Body of pancreas (tissue), 4 donors: ENCODE measurements around the gene LAMA4. TPM values are rescaled to one million over a fixed set of nuclear protein-coding genes. Genes with fewer than 3 reads are reported as not detected.
A peak's percentile ranks its signal among the peaks of the same experiment; 100 is the strongest.

Experiments
- ATAC-seq: fragments of 150-250 bp; one replicate; pipeline ENCODE4 v1.9.1; 2016
- DNase-seq, 4 donors: peaks; one replicate each; pipeline ENCODE4 v3.0.0-alpha.2; 2019
- H3K27ac ChIP-seq, 4 donors: fragments of 200-600 bp; sonication (generic); 1 replicate in 3 of 4; 2 replicates in 1 of 4; pipeline versions ENCODE4 v1.5.1 to v1.6.1; 2016 to 2019; ENCODE audit warnings: mild to moderate bottlenecking in 1 of 4, mixed read lengths in 1 of 4, moderate library complexity in 1 of 4
- H3K27me3 ChIP-seq, 2 donors: fragments of 200-600 bp; sonication (generic); one replicate each; pipeline ENCODE4 v1.6.0; 2016; ENCODE audit warnings: mild to moderate bottlenecking in 1 of 2
- H3K36me3 ChIP-seq, 2 donors: fragments of 200-600 bp; sonication (generic); replicated peaks in 1 of 2; 2 replicates each; pipeline ENCODE4 v1.5.1; 2016; ENCODE audit warnings: low read depth in 2 of 2; ENCODE audit not compliant: insufficient read depth in 1 of 2
- H3K4me1 ChIP-seq: fragments of 200-600 bp; sonication (generic); one replicate; pipeline ENCODE4 v1.6.0; 2016
- H3K4me3 ChIP-seq, 2 donors: fragments of 200-600 bp; sonication (generic); 1 replicate in 1 of 2; 2 replicates in 1 of 2; pipeline ENCODE4 v1.5.1; 2016 to 2019
- H3K9me3 ChIP-seq, 3 donors: fragments of 200-600 bp; sonication (generic); 1 replicate in 2 of 3; 2 replicates in 1 of 3; pipeline ENCODE4 v1.5.1; 2016
- POLR2A ChIP-seq, 3 donors: fragments of 450-650 bp; IDR thresholded peaks; one replicate each; pipeline ENCODE4 v1.6.1; 2016; ENCODE audit warnings: antibody characterized with exemption in 3 of 3, mild to moderate bottlenecking in 2 of 3
- WGBS, 2 donors: methylation state at CpG; one replicate each; pipeline ENCODE4 v1.1.5; 2017; 5-methylcytosine and 5-hydroxymethylcytosine counted together
- intact Hi-C: fragments of 100-400 bp; cut with DNase I; formaldehyde crosslinking; loops from one replicate; pipeline ENCODE4 v1.15.1; 2023
- total RNA-seq, 2 donors: library from RNA; depleted of rRNA; stranded (reverse); fragments of >200 nt; gene quantifications; one replicate each; pipeline ENCODE4 v1.1.0, GENCODE V29; 2016
- TF ChIP-seq, protein P1 (sequence below), 7 experiments: fragments of 450-650 bp in 4 of 7; fragments of 200-600 bp in 3 of 7; sonication (generic) in 3 of 7; IDR thresholded peaks; one replicate each; pipeline ENCODE4 v1.5.1; 2016 to 2019; ENCODE audit warnings: antibody characterized with exemption in 7 of 7

LAMA4 gene
- total RNA-seq, 2 donors from 2014 or later: 10.6 to 27.0 TPM

DNA sequence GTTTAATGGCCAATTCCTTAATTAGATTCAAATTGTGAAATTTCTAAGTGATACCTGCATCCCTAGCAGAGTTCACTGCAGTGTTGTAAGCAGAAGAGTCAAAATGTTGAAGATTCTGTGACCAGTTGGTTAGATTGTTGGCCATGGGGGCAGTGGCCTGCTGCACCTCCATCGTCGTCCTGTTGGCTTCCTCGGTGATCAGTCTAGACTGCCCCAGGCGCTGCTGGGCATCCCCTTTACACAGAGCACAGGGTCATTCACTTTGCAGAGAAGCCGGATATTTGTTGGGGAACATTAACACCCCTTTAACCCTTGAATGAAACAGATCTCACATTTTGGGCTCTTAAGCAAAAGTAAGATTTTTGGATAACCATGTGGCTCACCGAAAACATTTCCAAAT lies 106.3 kb downstream of the LAMA4 start:
- Histone ChIP-seq H3K27ac (no peak overlapping the region), H3K9me3 (no peaks in the 10 kb centered on the region), H3K4me1 (no peaks in the 10 kb centered on the region), H3K4me3 (no peak overlapping the region), H3K36me3 (no peaks in the 10 kb centered on the region), H3K27me3 (no peaks in the 10 kb centered on the region)
- 85 to 88% methylated on average over 6 of the region's 6 CpGs for WGBS, 2 donors
- TF ChIP-seq, protein P1, sequence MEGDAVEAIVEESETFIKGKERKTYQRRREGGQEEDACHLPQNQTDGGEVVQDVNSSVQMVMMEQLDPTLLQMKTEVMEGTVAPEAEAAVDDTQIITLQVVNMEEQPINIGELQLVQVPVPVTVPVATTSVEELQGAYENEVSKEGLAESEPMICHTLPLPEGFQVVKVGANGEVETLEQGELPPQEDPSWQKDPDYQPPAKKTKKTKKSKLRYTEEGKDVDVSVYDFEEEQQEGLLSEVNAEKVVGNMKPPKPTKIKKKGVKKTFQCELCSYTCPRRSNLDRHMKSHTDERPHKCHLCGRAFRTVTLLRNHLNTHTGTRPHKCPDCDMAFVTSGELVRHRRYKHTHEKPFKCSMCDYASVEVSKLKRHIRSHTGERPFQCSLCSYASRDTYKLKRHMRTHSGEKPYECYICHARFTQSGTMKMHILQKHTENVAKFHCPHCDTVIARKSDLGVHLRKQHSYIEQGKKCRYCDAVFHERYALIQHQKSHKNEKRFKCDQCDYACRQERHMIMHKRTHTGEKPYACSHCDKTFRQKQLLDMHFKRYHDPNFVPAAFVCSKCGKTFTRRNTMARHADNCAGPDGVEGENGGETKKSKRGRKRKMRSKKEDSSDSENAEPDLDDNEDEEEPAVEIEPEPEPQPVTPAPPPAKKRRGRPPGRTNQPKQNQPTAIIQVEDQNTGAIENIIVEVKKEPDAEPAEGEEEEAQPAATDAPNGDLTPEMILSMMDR (IDR thresholded peaks at IDR 0.05): no peak
- TF ChIP-seq POLR2A (IDR thresholded peaks at IDR 0.05): no peak
- intact Hi-C loops: no loop called here
- DNase-seq: no peak
- no peak for ATAC-seq

DNA sequence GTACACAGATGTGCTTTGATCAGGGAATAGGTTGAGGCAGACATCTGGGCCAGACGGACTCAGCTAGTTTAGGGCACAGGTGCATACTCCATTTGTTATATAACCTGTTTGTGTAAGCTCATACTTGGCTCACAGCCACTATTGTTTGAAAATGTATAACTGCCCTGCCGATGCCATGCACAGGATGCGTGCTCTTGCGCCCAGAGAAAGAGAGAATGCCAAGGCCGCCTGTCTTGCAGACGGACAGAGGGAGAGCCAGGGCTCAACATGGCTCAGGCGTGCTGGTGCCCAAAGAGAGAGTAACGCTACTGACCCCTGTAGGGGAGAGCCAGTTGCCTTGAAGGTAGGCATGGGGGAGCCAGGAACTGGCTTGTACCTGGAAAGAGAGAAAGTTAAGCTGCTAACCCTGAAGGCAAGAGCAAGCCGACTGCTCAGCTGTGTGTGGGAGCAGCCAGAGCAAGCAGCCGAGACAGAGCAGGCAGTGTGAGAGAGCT lies 109.2 kb downstream of the LAMA4 start:
- Histone ChIP-seq H3K27ac (no peak overlapping the region), H3K4me3 (no peak overlapping the region), H3K27me3 (no peaks in the 10 kb centered on the region), H3K9me3 (no peaks in the 10 kb centered on the region), H3K4me1 (no peaks in the 10 kb centered on the region), H3K36me3 (no peaks in the 10 kb centered on the region)
- DNase-seq (no peak), ATAC-seq (peak; percentile 15)
- 84 to 86% methylated on average over 10 of the region's 10 CpGs for WGBS, 2 donors
- intact Hi-C loops: no loop called here
- TF ChIP-seq, protein P1 (IDR thresholded peaks at IDR 0.05): no peak
- no peak for TF ChIP-seq POLR2A (IDR thresholded peaks at IDR 0.05)

DNA sequence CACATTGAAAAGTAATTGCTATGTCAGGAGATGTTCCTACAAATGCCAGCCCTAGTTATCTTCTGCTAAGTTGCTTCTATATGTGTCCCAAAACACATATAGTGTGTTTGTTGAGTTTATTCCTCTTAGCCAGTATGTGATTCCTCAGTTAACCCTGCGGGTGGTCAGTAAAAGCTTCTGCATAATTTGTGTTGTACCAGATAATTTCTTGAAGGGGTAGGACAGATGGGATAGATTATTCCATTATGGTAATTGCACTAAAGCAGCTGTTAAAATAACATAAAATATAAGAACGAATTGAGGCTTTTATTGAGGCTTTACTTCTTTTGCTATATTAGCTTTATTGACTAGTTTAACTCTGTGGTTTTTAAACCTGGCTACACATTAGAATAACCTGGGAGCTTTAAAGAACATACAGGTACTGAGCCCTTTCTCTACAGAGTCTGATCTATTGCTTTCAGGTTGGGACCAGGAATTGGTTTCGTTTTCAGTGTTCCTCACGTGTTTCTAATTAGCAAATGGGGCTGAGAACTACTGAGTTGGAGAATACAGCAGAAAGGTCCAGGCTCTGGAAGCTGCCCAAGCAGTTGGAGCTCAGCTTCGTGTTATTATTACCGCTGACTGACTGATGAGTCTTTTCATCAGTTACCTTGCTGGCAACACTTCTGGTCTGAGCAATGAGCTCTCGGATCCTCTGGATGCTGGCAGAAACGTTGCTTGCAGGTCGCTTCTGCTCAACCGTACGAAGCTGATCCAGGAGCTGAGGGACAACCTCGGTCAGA lies 110.0 kb downstream of the LAMA4 start:
- intact Hi-C loops: no loop called here
- Histone ChIP-seq H3K9me3 (no peaks in the 10 kb centered on the region), H3K4me3 (no peak overlapping the region), H3K4me1 (no peaks in the 10 kb centered on the region), H3K36me3 (no peaks in the 10 kb centered on the region), H3K27ac (no peak overlapping the region), H3K27me3 (no peaks in the 10 kb centered on the region)
- peak in 1 of 4 donors; percentile 12 for DNase-seq
- ATAC-seq: no peak
- 71 to 77% methylated on average over 12 of the region's 12 CpGs for WGBS, 2 donors
- no peak for TF ChIP-seq POLR2A (IDR thresholded peaks at IDR 0.05)
- TF ChIP-seq, protein P1 (IDR thresholded peaks at IDR 0.05): no peak

DNA sequence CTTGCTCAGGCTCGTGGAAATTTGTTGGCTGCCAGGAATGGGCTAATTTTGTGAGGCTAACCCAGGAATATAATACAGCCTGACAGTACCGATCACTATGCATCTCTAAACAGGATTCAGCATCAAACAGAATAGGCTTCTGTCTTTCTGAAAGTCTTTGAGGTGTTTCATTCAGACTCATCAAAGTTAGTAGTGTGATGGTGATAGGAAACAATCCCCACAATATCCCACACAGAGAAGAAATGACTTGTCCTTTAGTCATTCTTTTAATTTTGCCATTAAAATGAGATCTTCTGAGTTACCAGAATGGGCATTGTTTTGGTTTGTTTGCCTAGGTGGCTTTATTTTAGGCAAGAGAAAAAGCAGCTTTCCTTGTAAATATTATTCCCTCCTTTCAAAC lies 112.7 kb downstream of the LAMA4 start:
- DNase-seq: no peak
- no peak for ATAC-seq
- intact Hi-C loops: no loop called here
- Histone ChIP-seq H3K36me3 (no peaks in the 10 kb centered on the region), H3K9me3 (no peaks in the 10 kb centered on the region), H3K4me3 (no peak overlapping the region), H3K27me3 (no peaks in the 10 kb centered on the region), H3K4me1 (no peaks in the 10 kb centered on the region), H3K27ac (no peak overlapping the region)
- TF ChIP-seq, protein P1 (IDR thresholded peaks at IDR 0.05): no peak
- no peak for TF ChIP-seq POLR2A (IDR thresholded peaks at IDR 0.05)
- WGBS, 2 donors: 73 to 84% methylated on average over 2 of the region's 2 CpGs

DNA sequence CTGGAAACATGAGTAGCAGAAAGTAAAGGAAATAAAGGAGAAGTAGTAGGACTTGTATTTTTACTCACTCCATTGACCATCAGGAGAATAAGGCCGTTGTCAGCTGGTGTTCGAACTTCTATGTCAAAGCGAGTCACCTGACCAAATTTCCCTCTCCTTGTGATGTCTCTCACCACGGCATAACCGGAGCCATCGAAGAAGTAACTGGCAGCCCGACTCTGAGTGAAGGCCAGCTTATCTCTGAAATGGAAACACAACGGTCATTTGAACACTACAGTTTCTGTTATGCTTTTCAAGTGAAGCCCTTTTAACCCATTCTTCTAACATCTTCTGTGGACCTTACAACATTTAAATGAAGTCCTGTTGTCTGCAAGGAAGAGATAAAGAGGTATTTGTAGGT lies 115.3 kb downstream of the LAMA4 start:
- intact Hi-C loops: no loop called here
- Histone ChIP-seq H3K9me3 (no peaks in the 10 kb centered on the region), H3K27me3 (no peaks in the 10 kb centered on the region), H3K4me3 (no peak overlapping the region), H3K4me1 (no peaks in the 10 kb centered on the region), H3K36me3 (no peaks in the 10 kb centered on the region), H3K27ac (no peak overlapping the region)
- DNase-seq (no peak), ATAC-seq (no peak)
- WGBS, 2 donors: 38 to 44% methylated on average over 8 of the region's 8 CpGs
- TF ChIP-seq, protein P1 (IDR thresholded peaks at IDR 0.05): no peak
- TF ChIP-seq POLR2A (IDR thresholded peaks at IDR 0.05): no peak
